PC-9 (cell line): Measurements from ENCODE around the gene NXN. TPM values are rescaled to one million over a fixed set of nuclear protein-coding genes. Genes with fewer than 3 reads are reported as not detected.

ENCODE experiments used
- BruUV-seq: library from RNA; stranded (reverse); fragments of 400-500 nt; replicated peaks from 2 replicates; lab custom pipeline; 2021; lab: Mats Ljungman, UMichigan
- CTCF ChIA-PET: fragments of 300-600 bp; sonication (Branson Sonifier 250); formaldehyde crosslinking; loops from one replicate; lab custom pipeline; 2022; ENCODE audit warnings: antibody characterized with exemption; lab: Charles Lee
- POLR2A ChIA-PET: fragments of 300-600 bp; sonication (Branson Sonifier 250); formaldehyde crosslinking; loops from one replicate; lab custom pipeline; 2022; ENCODE audit warnings: antibody characterized with exemption; ENCODE audit not compliant: unreplicated experiment; lab: Charles Lee
- DNase-seq, 2 experiments: peaks; one replicate each; pipeline versions ENCODE4 v3.0.0 to v3.0.0-alpha.2; 2015 to 2022; ENCODE audit warnings: mixed read lengths in 1 of 2
- H2AFZ ChIP-seq: fragments of 200-600 bp; sonication (generic); 2 replicates; pipeline ENCODE4 v1.8.1; 2017; ENCODE audit warnings: antibody characterized with exemption
- H3F3A ChIP-seq: fragments of 200-600 bp; sonication (generic); 2 replicates; pipeline ENCODE4 v1.8.1; 2017; ENCODE audit warnings: antibody characterized with exemption, mild to moderate bottlenecking, low read depth; ENCODE audit not compliant: insufficient read depth
- H3K27ac ChIP-seq: fragments of 200-600 bp; sonication (generic); 2 replicates; pipeline ENCODE4 v1.6.1; 2016; ENCODE audit warnings: mixed run types
- H3K27me3 ChIP-seq: fragments of 200-600 bp; sonication (generic); 2 replicates; pipeline ENCODE4 v1.6.1; 2016; ENCODE audit warnings: low read depth, mixed run types; ENCODE audit not compliant: insufficient read depth
- H3K36me3 ChIP-seq: fragments of 200-600 bp; sonication (generic); 2 replicates; pipeline ENCODE4 v1.6.1; 2016; ENCODE audit warnings: low read depth, mixed run types
- H3K4me1 ChIP-seq: fragments of 200-600 bp; sonication (generic); replicated peaks from 2 replicates; pipeline ENCODE4 v1.6.1; 2016; ENCODE audit warnings: mixed run types; ENCODE audit not compliant: insufficient read depth
- H3K4me2 ChIP-seq: fragments of 200-600 bp; sonication (generic); 2 replicates; pipeline ENCODE4 v1.6.1; 2017; ENCODE audit warnings: mixed run types
- H3K4me3 ChIP-seq: fragments of 200-600 bp; sonication (generic); 2 replicates; pipeline ENCODE4 v1.6.1; 2016; ENCODE audit warnings: mixed run types
- H3K79me2 ChIP-seq: fragments of 200-600 bp; sonication (generic); 2 replicates; pipeline ENCODE4 v1.6.1; 2017; ENCODE audit warnings: low read depth, mixed run types
- H3K9me2 ChIP-seq: fragments of 200-600 bp; sonication (generic); 2 replicates; pipeline ENCODE4 v1.8.1; 2017; ENCODE audit warnings: mild to moderate bottlenecking; ENCODE audit not compliant: insufficient read depth
- H3K9me3 ChIP-seq: fragments of 200-600 bp; sonication (generic); 2 replicates; pipeline ENCODE4 v1.8.1; 2016; ENCODE audit warnings: low read depth; ENCODE audit not compliant: insufficient read depth
- H4K20me1 ChIP-seq: fragments of 200-600 bp; sonication (generic); 2 replicates; pipeline ENCODE4 v1.8.1; 2017; ENCODE audit not compliant: insufficient read depth
- CTCF ChIP-seq: fragments of 200-600 bp; sonication (generic); conservative IDR thresholded peaks from 2 replicates; pipeline ENCODE4 v1.6.1; 2017; ENCODE audit warnings: mixed run types, antibody characterized with exemption, mild to moderate bottlenecking, moderate library complexity
- EZH2 ChIP-seq: fragments of 200-600 bp; sonication (generic); IDR thresholded peaks from 2 replicates; pipeline ENCODE4 v1.8.0; 2017; ENCODE audit warnings: antibody characterized with exemption, low read depth
- intact Hi-C: fragments of 100-400 bp; cut with micrococcal nuclease; formaldehyde crosslinking; loops from one replicate; pipeline ENCODE4 v1.10.0; 2022; ENCODE audit not compliant: unreplicated experiment
- total RNA-seq: library from RNA; stranded (reverse); gene quantifications from 2 replicates; pipeline ENCODE4 v1.2.3, GENCODE V29; 2021

Gene NXN
- total RNA-seq, 1 experiment from 2014 or later = 59.8 TPM

DNA sequence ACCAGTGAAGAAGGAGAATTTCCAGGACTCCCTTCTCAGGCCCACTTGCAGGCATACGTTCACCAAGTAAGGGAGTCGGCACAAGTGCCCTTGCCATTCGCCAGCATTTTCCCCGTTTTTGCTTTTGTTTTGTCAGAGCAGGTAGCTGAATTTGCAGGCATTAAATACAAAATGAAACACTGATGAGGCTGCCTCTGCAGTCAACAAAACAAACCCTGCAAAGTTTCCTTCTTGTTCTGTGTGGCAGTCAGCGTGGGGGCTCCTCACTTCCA lies 205.3 kb downstream of the NXN start:
- no peaks in the 10 kb centered on the region for H3K9me2 ChIP-seq
- no TSS peak for BruUV-seq
- no peak overlapping the region for H3K4me3 ChIP-seq
- H3K4me1 ChIP-seq = no peaks in the 10 kb centered on the region
- H2AFZ ChIP-seq = no peak overlapping the region
- intact Hi-C loops = no loop called here
- H3K36me3 ChIP-seq = peaks cover 53% of the 10 kb centered on the region
- no peaks in the 10 kb centered on the region; the same call in 1 of the 2 replicates for H3F3A ChIP-seq
- no peak overlapping the region for H3K4me2 ChIP-seq
- H3K27ac ChIP-seq = no peak overlapping the region
- POLR2A ChIA-PET = no interaction called here
- H3K27me3 ChIP-seq = no peaks in the 10 kb centered on the region
- CTCF ChIA-PET = no interaction called here
- DNase-seq = no peak
- H4K20me1 ChIP-seq = peaks cover 19% of the 10 kb centered on the region
- H3K79me2 ChIP-seq = peaks cover 6% of the 10 kb centered on the region; the same call in 1 of the 2 replicates
- H3K9me3 ChIP-seq = no peaks in the 10 kb centered on the region
- no peak for TF ChIP-seq CTCF
- TF ChIP-seq EZH2 = no peak

DNA sequence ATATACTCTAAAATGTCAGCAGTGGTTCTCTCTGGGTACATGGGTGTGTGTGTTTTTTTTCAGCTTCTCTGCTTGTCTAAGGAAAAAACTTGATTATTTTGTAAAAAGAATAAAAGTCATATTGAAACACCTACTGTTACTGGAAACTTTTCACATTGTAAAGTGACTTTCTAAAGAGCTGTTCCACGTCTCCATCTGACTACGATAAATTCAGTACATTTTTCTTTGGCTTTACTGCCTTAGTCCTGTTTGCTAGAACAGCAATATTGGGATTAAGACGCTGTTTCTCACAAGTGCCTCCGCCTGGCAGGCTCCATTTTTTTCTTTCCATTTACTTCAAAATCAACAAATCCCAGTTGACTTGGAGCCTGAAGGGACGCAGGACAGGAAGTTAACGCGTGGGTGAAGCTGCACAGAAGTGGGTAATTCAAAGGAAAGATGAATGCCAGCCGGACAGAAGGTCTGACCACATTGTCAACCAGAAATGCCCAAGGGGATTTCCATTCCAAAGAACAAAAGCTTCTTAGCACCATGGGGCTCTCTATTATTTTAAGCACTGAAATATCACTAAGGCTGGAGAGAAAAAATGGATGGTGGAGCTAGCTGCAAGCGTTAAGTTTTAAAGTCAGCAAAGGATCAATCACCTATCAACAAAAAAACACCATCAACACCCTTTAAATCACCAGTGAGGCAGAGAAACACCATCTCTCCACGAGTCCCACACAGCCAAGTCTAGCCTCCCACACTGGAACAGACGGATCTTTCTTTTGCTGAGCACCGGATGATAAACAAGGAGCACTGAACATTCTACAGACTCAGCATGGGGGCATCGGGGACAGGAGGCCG lies 205.9 kb downstream of the NXN start:
- no TSS peak for BruUV-seq
- Histone ChIP-seq H3K9me2 (no peaks in the 10 kb centered on the region), H3K4me3 (no peak overlapping the region), H3K79me2 (peaks cover 3% of the 10 kb centered on the region; the same call in 1 of the 2 replicates), H3K36me3 (peaks cover 52% of the 10 kb centered on the region), H3F3A (no peaks in the 10 kb centered on the region; the same call in 1 of the 2 replicates), H3K4me2 (no peak overlapping the region), H3K27me3 (no peaks in the 10 kb centered on the region), H3K27ac (no peak overlapping the region), H3K9me3 (no peaks in the 10 kb centered on the region), H2AFZ (no peak overlapping the region), H4K20me1 (peaks cover 16% of the 10 kb centered on the region; the same call in 1 of the 2 replicates), H3K4me1 (no peaks in the 10 kb centered on the region)
- intact Hi-C loops = no loop called here
- TF ChIP-seq EZH2 (no peak), CTCF (no peak)
- POLR2A ChIA-PET = no interaction called here
- no peak for DNase-seq
- CTCF ChIA-PET = no interaction called here

DNA sequence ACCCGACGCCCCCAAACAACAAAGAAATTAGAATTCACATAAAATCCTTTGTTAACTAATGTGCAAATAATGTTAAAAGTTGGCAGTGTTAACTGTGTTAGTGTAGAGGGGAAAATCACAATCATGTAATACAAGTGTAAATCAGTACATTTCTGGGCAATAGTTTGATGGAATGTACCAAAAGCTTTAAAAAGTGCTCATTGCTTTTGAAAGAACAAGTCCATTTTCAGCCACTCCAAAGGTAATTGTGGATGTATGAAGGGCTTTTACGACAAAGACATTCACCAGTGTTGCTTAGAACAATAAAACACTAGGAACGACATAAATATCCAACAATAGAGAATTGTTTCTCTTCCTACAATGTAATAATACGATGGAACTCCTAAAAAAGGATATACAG lies 206.6 kb downstream of the NXN start:
- TF ChIP-seq EZH2 (no peak), CTCF (no peak)
- intact Hi-C loops = no loop called here
- H3K36me3 ChIP-seq = peaks cover 47% of the 10 kb centered on the region

More for the DNA sequence above, 206.6 kb downstream of the NXN start:
- DNase-seq = no peak
- no peaks in the 10 kb centered on the region; the same call in 1 of the 2 replicates for H3F3A ChIP-seq
- no peak overlapping the region for H3K4me2 ChIP-seq
- ChIA-PET POLR2A (no interaction called here), CTCF (no interaction called here)
- H3K79me2 ChIP-seq = no peaks in the 10 kb centered on the region
- no peak overlapping the region for H3K4me3 ChIP-seq
- no peak overlapping the region for H3K27ac ChIP-seq
- no peaks in the 10 kb centered on the region for H3K9me2 ChIP-seq
- no TSS peak for BruUV-seq
- H3K4me1 ChIP-seq = no peaks in the 10 kb centered on the region
- H2AFZ ChIP-seq = no peak overlapping the region
- no peaks in the 10 kb centered on the region for H3K9me3 ChIP-seq
- peaks cover 16% of the 10 kb centered on the region; the same call in 1 of the 2 replicates for H4K20me1 ChIP-seq
- no peaks in the 10 kb centered on the region for H3K27me3 ChIP-seq
